ENCODE results near the gene IGSF21.

Gene IGSF21

GRCh38 chr1:18107369-18108298, at the start of gene IGSF21:
IGSF21 (plus strand) TSS chr1:18107798; CDS start chr1:18108129, 331 bp downstream.
- no peak for DNase-seq

GRCh38 chr1:18058206-18058921, 49.2 kb upstream of the IGSF21 start:
- no peak for DNase-seq

GRCh38 chr1:18058981-18059605, 48.5 kb upstream of the IGSF21 start:
- no peak for DNase-seq

GRCh38 chr1:18060366-18060765, 47.2 kb upstream of the IGSF21 start:
- DNase-seq: no peak

- DNase-seq: no peak
Observed at GRCh38 chr1:18062185-18062584, 45.4 kb upstream of the IGSF21 start.

DNA sequence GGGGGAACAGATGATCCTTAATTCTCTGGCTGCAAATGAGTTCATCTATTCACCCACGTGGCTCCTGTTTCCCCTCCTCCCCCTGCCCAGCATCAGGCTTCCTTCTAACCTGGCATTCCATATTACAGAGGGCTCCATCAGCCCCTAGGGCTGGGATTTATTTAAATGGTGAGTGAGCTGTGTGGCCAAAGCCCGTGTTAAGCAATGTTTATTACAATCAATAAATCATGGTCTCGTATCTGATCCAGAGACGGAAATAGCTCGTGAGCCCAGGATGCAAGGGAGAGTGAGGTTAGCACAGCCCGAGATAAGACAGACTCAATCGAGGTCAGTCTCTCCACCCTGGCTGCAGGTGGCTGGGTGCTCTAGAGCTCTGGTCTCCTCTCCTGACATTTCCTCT, 43.1 kb upstream of the IGSF21 start:
- DNase-seq: no peak

GRCh38 chr1:18066576-18066975, 41.0 kb upstream of the IGSF21 start:
- DNase-seq: no peak

- DNase-seq: peak; percentile 29
Observed at GRCh38 chr1:18069903-18070302, 37.7 kb upstream of the IGSF21 start.

DNA sequence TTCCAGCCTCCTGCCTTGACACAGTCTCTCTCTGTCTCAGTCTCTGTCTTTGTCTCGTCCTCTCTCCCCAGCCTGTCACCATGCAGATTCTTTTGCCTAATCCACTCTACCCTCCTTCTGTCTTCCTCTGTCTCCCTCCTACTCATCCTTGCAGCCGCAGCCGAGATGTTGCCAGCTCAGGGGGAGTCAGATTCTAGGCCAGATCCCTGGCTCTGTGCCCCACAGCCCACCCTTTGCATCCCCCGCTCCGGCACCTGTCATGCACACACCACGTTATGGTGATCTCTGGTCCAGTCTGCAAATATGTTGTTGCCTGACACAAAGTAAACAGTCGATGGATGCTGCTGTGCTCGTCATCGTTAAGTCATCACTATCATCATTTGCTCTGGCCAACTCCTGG, 35.5 kb upstream of the IGSF21 start:
- no peak for DNase-seq

DNA sequence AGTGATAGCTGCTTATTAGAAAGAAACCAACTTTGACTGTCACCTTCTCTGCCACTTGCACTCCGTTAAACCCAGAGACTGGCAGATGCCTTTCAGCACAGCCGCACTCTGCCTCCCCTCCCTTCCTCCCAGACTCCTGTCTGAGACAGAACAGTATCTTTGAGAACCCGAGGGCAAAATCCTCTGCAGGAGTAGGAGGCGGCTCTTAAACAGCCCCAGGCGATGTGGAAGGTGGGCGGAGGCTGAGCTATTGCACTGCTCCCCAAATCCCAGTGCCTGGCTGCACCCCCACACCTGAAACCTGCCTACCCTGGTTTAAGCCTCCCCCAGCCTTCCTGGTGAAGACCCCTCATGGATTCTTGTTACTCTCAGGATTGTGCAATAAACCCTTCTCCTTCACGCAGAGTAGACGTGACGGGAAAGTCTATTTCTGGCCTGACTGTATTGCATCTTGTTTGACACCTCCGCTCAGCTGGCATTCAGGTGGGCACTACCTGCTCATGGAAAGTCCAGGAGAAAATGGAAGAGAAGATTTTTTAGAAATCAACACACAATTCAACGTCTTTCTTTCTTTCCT, 34.4 kb upstream of the IGSF21 start:
- DNase-seq: no peak

DNA sequence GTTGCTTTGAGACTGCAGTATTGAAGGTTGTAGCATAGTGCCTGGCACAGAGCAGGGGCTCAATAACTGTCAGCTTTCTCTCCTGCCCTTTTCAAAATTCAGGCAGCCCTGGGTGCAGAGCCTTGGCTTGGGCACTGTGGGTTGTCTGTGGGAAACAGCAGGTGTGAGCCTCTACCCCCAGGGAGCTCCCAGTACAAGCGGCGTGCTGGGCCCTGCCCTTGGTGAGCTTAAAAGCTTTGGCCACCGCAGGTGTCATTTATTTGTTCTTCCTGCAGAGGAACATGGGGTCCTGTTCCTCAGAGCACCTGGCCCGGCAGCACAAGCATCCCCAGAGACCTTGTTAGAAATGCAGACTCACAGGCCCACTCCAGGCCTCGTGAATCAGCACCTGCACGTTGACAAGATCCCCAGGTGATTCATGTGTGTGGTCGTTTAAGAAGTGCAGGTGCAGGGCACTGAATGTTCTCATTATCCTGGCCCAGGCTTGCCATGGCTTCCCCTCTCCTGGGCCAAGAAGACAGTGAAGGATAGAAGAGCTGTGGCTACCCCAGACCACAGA, 29.9 kb upstream of the IGSF21 start:
- DNase-seq: no peak

DNA sequence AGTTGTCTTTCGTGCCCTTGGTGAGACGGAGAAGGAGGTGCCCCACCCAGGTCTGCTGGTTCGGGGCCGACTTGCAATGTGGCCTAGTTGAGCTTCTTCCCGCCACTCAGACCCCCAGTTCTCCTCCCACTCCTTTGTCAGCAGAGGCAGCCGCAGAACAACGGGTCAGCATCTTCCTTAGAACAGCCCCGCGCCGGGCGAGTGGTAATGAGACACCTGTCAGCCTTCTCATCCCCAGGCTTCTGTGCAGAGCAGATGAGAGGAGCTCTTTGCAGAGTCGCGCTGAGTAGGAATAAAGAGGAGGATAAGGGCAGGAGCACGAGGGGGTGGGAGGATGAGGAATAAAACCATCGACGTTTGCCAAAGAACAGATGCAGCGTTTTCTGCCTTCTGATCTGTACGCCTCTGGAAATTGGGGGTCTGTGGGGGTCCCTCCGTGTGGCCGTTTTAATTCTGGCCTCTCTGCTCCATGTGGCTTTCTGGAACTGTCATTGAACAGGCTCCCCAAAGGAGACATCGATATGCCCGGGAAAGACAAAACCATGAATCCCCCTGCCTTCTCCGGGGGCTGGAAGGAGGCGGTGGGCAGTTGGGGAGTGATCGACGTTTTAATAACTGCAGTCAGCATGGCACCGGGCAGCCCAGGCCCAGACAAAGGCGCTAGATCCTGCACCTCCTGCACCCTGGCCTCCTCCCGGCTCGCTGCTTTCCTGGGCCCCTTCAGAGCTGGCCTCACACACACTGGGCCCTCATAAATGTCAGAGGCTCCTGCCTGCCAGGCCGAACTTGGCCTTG, 27.5 kb upstream of the IGSF21 start:
- DNase-seq: no peak

DNA sequence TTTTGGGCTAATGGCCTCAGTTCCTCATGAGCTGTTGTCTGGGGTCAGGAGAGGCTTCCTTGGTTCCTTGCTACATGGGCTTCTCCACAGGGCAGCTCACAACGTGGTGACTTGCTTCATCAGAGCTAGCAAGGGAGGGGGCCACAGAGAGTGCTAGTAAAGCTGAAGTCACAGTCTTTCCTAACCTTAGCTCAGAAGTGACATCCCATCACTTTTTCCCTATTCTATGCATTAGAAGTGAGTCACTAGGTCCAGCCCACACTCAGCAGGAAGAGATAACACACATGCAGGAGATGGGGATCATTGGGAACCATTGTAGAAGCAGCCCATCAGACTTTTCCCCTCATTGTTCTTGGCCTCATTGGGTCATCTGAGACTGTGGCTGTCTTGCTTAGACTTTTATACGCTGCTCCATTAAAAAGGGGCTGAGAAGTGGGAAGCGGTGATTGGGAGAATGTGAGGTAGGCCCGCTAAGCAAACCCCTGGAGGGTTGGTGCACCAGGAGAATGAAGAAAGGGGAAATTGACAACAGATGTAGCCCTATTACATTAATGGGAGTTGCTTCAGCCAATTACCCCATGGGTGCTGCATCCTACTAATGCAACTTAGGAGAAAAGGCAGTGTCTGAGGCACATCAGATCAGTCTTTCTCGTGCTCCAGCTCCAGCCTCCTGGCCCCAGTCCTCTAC, 22.1 kb upstream of the IGSF21 start:
- no peak for DNase-seq

DNA sequence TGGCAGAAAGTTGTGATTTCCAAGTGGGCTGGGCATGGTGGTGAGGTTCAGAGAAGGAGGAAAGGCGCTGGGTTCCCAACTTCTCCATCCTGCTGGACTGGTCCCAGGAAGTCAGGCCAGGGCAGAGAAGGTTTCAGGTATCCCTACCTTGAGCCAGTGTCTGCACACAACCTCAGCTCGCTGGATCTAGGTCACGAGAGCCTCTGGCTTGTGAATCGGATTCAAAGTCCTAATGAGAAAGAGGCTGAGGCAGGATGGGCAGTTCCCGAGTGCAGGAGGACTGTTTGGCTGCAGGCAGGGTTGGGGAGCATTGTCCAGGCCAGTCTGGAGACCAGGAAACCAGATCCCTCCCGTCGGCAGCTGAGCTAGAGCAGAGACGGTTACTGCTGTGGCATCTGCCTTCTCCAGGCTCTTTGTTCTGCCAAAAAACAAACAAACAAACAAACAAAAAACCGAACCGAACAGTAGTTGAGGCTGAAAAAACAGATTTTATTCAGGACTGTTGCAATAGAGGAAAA, 19.5 kb upstream of the IGSF21 start:
- DNase-seq: no peak

DNA sequence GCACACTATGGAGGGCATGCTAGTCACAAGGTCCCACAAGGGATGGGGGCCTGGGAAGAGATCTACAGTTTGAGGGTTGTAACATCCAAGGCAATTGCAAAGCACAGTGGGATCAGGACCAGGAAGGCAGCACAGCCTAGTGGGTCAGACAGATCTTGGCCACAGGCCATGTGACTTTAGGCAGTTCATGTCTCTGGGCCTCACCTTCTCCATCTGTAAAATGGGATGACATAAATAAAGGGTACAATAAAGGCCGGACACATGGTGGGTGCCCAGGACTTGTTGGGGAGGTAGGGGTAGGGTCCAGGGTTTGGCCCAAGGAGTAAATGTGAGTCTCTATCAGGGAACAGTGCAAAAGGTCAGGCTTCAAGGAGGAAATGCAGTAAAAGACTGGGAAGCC, 18.1 kb upstream of the IGSF21 start:
- no peak for DNase-seq

DNA sequence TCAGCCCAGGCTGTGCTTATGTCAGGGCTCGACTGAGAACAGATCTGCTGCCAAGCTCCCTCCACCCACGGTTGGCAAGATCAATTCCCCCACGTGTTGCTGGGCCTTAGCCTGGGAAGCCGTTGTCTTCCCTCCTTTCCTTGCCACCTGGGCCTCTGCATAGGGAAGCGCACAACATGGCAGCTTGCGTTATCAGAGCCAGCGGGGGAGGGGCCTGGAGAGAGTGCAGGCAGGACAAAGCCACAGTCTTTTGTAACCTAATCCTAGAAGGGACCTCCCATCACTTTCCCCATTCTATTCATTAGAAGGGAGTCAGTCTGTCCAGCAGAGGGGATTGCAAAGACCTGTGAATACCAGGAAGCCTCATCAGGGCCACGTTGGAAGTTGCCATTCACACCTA, 17.0 kb upstream of the IGSF21 start:
- DNase-seq: no peak

DNA sequence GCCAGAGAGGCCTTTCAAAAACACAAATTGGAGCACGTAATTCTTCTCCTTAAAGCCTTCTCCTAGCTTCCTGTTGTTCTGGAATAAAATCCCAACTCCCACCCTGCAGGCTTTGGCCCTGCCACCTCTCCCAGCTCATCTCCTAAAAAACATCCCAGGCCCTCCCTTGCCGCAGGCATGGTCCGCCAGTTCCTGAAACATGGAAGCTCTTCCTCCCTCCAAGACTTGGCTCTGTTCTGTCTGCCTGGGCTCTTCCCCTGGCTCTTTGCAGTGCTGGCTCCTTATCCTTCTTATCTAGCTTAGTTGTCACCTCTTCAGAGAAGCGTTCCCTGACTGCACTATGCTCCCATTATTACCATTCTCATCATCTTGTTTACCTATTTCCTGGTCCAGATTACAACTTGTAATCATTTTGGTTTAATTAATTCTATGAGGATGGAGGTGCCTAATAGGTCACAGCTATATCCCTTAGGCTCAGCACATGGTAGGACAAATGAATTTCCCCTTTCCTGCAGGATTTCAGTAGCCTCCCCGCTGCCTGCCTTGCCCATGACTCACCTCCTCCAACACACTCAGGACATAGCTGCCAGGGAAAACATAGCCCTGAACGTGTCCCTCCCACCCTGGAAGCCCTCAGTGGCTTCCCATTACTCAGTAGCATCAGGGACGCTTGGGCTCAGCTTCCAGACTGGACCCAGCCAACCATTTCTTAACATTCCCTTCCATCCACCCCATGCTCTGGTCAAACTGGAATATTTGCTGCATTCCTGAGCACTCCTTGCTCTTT, 15.7 kb upstream of the IGSF21 start:
- DNase-seq: no peak

GRCh38 chr1:18093193-18093592, 14.4 kb upstream of the IGSF21 start:
- DNase-seq: no peak

DNA sequence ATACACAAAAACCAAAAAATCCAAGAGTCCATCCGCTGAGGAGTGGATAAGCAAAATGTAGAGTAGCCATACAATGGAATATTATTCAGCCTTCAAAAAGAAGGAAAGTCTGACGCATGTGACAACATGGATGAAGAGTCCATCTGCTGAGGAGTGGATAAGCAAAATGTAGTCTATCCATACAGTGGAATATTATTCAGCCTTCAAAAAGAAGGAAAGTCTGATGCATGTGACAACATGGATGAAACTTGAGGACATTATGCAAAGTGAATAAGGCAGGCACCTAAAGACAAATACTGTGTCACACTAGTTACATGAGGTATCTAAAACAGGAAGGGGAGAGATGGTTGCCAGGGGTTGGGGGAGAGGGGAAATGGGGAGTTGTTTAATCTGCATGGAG, 14.0 kb upstream of the IGSF21 start:
- DNase-seq: no peak

DNA sequence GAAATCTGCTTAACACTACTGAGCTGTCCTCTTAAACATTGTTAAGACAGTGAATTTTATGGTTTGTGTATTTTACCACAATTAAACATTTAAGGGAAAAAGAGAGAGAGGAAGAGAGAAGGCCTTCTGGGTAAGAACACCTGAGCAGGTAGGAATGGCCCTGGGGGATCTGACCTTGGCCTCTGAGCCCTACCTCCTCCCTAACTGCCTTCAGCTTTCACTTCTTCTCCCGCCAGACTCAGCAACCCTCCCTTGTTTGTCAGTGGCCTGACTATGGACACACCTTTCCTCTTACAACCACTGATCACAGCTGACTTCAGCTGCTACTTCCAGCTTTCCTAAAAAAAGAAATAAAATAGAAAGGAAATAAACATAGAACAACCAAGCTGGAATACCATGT, 13.5 kb upstream of the IGSF21 start:
- no peak for DNase-seq

All from CD4-positive, alpha-beta T cell treated with Interleukin-10 for 1 hour (primary cell).